ENCODE results near the gene SETDB2.
A peak's percentile ranks its signal among the peaks of the same experiment; 100 is the strongest.

SETDB2 gene

GRCh38 chr13:49498206-49498605 lies 54.1 kb downstream of the SETDB2 start:
- H3K27ac Mint-ChIP-seq = peak overlapping the region in 1 of 3 experiments; percentile 76
- no peak overlapping the region for H3K4me3 Mint-ChIP-seq
- H3K36me3 Mint-ChIP-seq (ENCODE audit: low read depth) = peaks cover 2% of the 10 kb centered on the region
- no peaks in the 10 kb centered on the region for H3K9me3 Mint-ChIP-seq
- no peaks in the 10 kb centered on the region for H3K27me3 Mint-ChIP-seq (ENCODE audit: low read depth)
- no peak for TF ChIP-seq CTCF (IDR thresholded peaks at IDR 0.05; ENCODE audit: unreplicated experiment in 3 of 3)
- no peaks in the 10 kb centered on the region for H3K4me1 Mint-ChIP-seq

- Mint-ChIP-seq H3K36me3 (ENCODE audit: low read depth) (peaks cover 4% of the 10 kb centered on the region), H3K27me3 (ENCODE audit: low read depth) (no peaks in the 10 kb centered on the region), H3K4me3 (no peak overlapping the region), H3K9me3 (no peaks in the 10 kb centered on the region), H3K27ac (no peak overlapping the region), H3K4me1 (no peaks in the 10 kb centered on the region)
- no peak for TF ChIP-seq CTCF (IDR thresholded peaks at IDR 0.05; ENCODE audit: unreplicated experiment in 3 of 3)
These were observed 56.0 kb downstream of the SETDB2 start for GRCh38 chr13:49499889-49500660.

GRCh38 chr13:49502954-49503353 lies 58.9 kb downstream of the SETDB2 start:
- Mint-ChIP-seq H3K27me3 (ENCODE audit: low read depth) (no peaks in the 10 kb centered on the region), H3K4me3 (no peak overlapping the region), H3K27ac (peak overlapping the region in 1 of 3 experiments; percentile 33), H3K9me3 (no peaks in the 10 kb centered on the region), H3K4me1 (no peaks in the 10 kb centered on the region), H3K36me3 (ENCODE audit: low read depth) (peaks cover 8% of the 10 kb centered on the region)
- TF ChIP-seq CTCF (IDR thresholded peaks at IDR 0.05; ENCODE audit: unreplicated experiment in 3 of 3) = no peak

- peaks cover 8% of the 10 kb centered on the region for H3K36me3 Mint-ChIP-seq (ENCODE audit: low read depth)
- H3K9me3 Mint-ChIP-seq = no peaks in the 10 kb centered on the region
- no peaks in the 10 kb centered on the region for H3K27me3 Mint-ChIP-seq (ENCODE audit: low read depth)
- no peak for TF ChIP-seq CTCF (IDR thresholded peaks at IDR 0.05; ENCODE audit: unreplicated experiment in 3 of 3)
- no peak overlapping the region for H3K4me3 Mint-ChIP-seq
- H3K27ac Mint-ChIP-seq = no peak overlapping the region
- H3K4me1 Mint-ChIP-seq = no peaks in the 10 kb centered on the region
These were observed 59.9 kb downstream of the SETDB2 start for GRCh38 chr13:49503951-49504350.

GRCh38 chr13:49512578-49512977 lies 68.5 kb downstream of the SETDB2 start:
- Mint-ChIP-seq H3K36me3 (ENCODE audit: low read depth) (peaks cover 27% of the 10 kb centered on the region), H3K27me3 (ENCODE audit: low read depth) (no peaks in the 10 kb centered on the region), H3K9me3 (no peaks in the 10 kb centered on the region), H3K4me1 (no peaks in the 10 kb centered on the region), H3K4me3 (no peak overlapping the region), H3K27ac (no peak overlapping the region)
- no peak for TF ChIP-seq CTCF (IDR thresholded peaks at IDR 0.05; ENCODE audit: unreplicated experiment in 3 of 3)

GRCh38 chr13:49516467-49516866 lies 72.4 kb downstream of the SETDB2 start:
- Mint-ChIP-seq H3K27ac (no peak overlapping the region), H3K9me3 (no peaks in the 10 kb centered on the region), H3K4me1 (no peaks in the 10 kb centered on the region), H3K4me3 (no peak overlapping the region), H3K36me3 (ENCODE audit: low read depth) (peaks cover 27% of the 10 kb centered on the region), H3K27me3 (ENCODE audit: low read depth) (no peaks in the 10 kb centered on the region)
- no peak for TF ChIP-seq CTCF (IDR thresholded peaks at IDR 0.05; ENCODE audit: unreplicated experiment in 3 of 3)
